GM13976 (cell line): ENCODE measurements around the gene UBXN2A.

Experiments used
- DNase-seq: peaks from one replicate; pipeline ENCODE4 v3.0.0; 2012; ENCODE audit warnings: low spot score
- in situ Hi-C: fragments of 300-500 bp; cut with MboI; formaldehyde crosslinking; loops from one replicate; pipeline ENCODE4 v1.12.0; 2022; ENCODE audit warnings: low sequenced_read_pairs, mixed read lengths, inconsistent platforms; ENCODE audit not compliant: unreplicated experiment
- TF ChIP-seq, protein P1 (sequence below): IDR thresholded peaks from 2 replicates; pipeline ENCODE4 v1.5.1; 2012; ENCODE audit warnings: borderline replicate concordance, mild to moderate bottlenecking; ENCODE audit not compliant: insufficient read depth; ENCODE audit errors: extremely low read depth, missing control alignments, control extremely low read depth

UBXN2A gene

DNA sequence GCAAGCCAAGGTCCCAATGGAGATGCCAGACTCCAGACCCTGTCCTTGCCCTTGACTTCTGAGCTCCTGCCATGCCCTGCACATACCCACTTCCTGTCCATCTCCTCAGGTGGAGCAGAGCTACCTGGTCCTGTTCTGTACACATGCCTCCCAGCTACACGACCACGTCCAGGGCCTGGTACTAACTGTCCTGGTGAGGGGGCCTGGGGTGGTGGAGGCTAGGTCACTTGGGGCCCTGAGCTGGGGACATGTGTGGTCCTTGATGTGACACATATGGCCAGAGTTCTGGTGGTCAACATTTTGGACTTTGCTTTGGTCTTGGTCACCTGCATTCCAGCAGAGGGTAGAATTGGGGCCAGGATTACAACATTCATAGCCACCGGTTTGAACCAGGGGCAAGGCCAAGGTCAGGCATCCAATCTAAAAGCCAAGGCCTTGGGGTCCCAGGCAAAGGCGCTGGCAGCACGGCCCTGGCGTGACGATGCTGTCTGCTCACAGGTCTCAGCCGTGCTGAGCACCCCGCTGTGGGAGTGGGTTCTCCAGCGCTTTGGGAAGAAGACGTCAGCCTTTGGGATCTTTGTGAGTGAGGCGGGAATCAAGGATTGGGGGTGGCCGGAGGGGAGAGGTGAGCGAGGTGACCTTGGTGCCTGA lies 82.2 kb downstream of the UBXN2A start:
- TF ChIP-seq, protein P1, sequence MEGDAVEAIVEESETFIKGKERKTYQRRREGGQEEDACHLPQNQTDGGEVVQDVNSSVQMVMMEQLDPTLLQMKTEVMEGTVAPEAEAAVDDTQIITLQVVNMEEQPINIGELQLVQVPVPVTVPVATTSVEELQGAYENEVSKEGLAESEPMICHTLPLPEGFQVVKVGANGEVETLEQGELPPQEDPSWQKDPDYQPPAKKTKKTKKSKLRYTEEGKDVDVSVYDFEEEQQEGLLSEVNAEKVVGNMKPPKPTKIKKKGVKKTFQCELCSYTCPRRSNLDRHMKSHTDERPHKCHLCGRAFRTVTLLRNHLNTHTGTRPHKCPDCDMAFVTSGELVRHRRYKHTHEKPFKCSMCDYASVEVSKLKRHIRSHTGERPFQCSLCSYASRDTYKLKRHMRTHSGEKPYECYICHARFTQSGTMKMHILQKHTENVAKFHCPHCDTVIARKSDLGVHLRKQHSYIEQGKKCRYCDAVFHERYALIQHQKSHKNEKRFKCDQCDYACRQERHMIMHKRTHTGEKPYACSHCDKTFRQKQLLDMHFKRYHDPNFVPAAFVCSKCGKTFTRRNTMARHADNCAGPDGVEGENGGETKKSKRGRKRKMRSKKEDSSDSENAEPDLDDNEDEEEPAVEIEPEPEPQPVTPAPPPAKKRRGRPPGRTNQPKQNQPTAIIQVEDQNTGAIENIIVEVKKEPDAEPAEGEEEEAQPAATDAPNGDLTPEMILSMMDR: no peak
- in situ Hi-C loops: no loop called here

DNA sequence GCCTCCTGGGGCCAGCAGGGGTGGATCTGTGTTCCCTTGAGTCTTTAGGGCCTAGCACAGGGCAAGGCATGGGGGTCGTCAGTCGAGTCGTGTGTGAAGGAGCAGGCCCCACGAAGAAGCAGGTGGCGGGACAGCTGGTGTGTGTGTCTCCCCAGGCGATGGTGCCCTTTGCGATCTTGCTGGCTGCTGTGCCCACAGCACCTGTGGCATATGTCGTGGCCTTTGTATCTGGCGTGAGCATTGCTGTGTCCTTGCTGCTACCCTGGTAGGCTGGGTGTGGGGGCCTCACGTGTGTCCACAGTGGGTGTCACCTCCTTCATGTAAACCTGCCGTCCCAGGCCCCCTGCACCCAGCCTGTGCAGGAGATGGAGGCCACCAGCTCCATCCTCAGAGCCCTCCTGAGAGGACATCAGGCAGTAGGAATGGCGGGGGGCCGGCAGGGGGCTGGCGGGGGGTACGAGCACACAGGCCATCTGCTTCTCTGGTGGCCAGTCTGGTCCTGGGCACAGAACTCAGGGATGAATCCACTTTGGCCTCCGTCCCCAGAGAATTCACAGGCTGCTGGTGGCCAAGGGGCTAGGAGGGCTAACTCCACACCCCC lies 82.8 kb downstream of the UBXN2A start:
- in situ Hi-C loops: no loop called here
- DNase-seq: no peak
- TF ChIP-seq, protein P1: no peak

More for the DNA sequence above, 82.2 kb downstream of the UBXN2A start:
- DNase-seq: no peak

DNA sequence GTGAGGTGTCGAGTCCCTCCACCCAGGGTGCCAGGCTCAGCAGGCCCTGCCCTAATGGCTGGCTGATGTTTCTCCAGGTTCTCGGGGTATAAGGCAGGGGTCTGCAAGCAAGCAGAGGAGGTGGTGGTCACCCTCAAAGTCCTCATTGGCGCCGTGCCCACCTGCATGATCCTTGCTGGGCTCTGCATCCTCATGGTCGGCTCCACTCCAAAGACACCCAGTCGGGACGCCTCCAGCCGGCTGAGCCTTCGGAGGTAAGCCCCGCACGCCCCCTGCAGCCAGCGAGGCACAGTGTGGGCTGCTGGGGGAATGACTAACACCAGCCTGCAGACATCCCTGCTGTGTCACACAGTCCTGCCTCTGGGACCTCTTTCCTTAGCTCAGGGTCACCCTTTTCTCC lies 83.8 kb downstream of the UBXN2A start:
- DNase-seq: no peak
- in situ Hi-C loops: no loop called here
- TF ChIP-seq, protein P1: no peak

DNA sequence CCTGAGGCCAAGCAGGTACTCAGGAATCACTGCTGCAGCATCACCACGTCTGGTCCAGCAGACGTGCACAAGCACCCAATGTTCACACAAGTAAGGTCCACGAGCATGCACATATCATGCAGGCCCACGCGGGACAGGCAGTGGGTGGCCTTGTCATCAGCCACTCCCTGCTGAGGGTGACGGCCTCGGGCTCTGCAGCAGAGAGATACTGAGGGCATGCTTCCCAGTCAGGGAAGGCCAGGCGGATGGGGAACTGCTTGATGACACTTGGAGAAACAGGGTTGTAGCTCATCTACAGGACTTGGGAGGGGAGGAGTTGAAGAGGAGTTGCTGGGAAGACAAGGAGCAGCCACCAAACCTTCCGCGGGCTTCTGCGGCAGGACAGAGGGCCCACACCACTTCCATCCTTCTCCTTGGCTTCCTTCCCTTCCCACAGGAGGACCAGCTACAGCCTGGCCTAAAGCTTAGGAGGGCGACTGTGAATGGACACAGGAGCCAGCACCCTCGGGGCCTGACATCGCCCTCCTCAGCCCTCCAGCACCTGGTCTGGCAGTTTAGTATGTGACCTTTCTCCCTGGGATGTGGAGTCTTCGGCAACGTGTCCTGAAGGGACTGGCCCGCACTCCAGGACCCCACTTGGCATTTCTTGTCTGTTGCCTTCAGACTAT lies 84.9 kb downstream of the UBXN2A start:
- no peak for DNase-seq
- TF ChIP-seq, protein P1: no peak
- in situ Hi-C loops: no loop called here

DNA sequence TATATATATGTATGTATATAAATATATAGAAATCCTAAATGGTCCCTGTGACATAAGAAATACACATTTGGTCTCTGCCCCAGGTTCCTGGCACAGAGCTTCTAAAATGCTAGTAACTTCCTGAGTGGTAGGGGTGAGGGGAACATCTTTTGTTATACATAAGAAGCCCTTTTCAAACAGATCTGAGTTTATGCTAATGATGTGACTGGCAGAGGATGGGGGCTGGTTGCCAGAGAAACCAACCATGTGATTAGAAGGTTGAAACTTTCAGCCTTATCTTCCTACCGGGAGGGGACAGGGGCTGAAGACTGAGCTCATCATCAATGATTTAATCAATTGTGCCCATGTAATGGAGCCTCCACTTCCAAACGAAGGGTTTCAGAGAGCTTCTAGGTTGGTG lies 86.0 kb downstream of the UBXN2A start:
- TF ChIP-seq, protein P1: no peak
- DNase-seq: no peak
- in situ Hi-C loops: no loop called here

DNA sequence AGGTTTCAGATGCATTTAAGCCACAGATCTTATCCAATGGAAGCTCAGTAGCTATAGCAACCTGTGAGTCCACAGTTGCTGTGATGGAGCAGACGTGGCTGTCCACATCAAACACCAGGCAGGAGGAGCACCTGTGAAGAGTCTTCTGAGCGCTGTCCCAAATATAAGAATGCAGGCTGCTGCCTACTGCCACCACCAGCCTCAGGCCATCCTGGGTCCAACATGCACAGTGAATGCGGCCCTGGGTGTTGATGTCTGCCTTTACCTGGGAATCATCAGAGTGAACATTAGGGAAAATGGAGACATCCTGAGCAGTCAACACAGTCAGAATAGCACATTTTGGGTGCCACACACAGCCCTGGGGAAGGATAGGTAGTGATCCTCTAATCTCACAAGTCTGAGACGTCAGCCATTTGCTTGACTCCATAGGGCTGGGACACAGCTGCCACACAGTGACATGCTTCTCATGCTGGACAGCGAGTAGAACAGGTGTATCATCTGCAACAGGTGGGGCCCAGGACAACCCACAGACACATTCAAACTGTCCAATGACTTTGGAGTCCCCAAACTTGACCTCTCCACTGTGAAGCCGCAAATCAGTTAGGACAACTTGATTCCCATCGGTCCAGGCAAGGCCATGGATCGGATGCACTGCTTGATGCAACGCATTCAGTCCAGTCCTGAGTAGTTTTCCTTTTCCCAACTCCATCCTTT lies 98.7 kb downstream of the UBXN2A start:
- in situ Hi-C loops: no loop called here
- no peak for DNase-seq
- TF ChIP-seq, protein P1: no peak
